Esophagus mucosa (tissue), 1 donor: ENCODE measurements around the gene KPNA6. TPM values are rescaled to one million over a fixed set of nuclear protein-coding genes. Genes with fewer than 3 reads are reported as not detected.

ENCODE experiments used
- ATAC-seq: fragments of 200-7000 bp; cut with Tn5 transposase; one replicate; pipeline ENCODE4 v1.9.1; 2020
- total RNA-seq: library from RNA; stranded (reverse); gene quantifications from one replicate; pipeline ENCODE4 v1.2.4, GENCODE V29; 2023
- donor health status: DM: yes; HTN: yes; CAD: no.

Gene KPNA6
- total RNA-seq, 1 donor from 2014 or later = 54.1 TPM

DNA sequence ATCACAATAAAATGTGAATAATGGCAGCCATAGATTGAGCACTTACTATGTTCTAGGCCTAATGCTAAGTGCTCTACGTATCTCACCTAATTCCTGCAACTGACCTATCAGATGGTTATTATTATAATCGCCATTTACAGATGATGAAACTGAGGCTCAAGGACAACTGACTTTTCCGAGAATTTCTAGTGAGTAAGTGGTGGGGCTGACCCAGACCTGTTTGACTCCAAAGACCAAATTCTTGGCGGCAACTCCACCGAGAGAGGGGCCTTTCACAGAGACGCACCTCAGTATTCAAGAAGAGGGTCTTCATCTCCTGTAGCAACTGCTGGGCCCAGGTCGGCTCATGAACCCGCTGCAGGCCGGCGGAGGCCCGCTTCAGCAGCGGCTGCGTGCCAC lies 113.7 kb downstream of the KPNA6 start:
- no peak for ATAC-seq

- ATAC-seq = peak; percentile 89
Observed at GRCh38 chr1:32221980-32222755, 114.3 kb downstream of the KPNA6 start, which contains the start of the genes EIF3I and TMEM234. Gene EIF3I, plus strand, starts transcription at chr1:32222407. Its CDS starts 35 bp downstream, at chr1:32222442. Gene TMEM234, minus strand, starts transcription at chr1:32222353. Its CDS starts 31 bp downstream, at chr1:32222322.

GRCh38 chr1:32223683-32224082 lies 115.8 kb downstream of the KPNA6 start:
- no peak for ATAC-seq

DNA sequence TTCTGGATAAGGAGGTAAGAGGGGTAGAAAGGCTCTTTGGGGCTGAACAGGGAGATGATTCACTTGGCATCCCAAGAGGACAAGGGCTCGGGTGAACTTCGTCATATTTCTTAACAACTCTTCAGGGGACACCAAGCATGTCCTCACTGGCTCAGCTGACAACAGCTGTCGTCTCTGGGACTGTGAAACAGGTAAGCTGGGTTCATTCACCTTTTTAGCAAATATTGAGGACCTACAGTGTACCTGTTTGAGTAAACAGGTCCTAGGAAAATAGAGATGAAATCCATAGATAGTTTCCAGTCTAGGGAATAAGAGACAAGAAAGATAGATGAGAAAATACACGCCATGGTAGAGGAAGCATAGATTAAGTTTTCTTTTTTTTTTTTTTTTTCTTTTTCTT lies 116.4 kb downstream of the KPNA6 start:
- ATAC-seq = no peak

Other genes starting within 250 kb of the KPNA6 start
- 100 TPM for gene PTP4A2, start 169.7 kb upstream of the KPNA6 start, total RNA-seq
- 80.6 TPM for gene KHDRBS1, start 94.2 kb upstream of the KPNA6 start, total RNA-seq
- gene TMEM39B, start 35.1 kb upstream of the KPNA6 start, total RNA-seq = 10.5 TPM
- 37.0 TPM for gene TXLNA, start 71.6 kb downstream of the KPNA6 start, total RNA-seq
- 1.1 TPM for gene CCDC28B, start 92.5 kb downstream of the KPNA6 start, total RNA-seq
- 1.3 TPM for gene IQCC, start 97.6 kb downstream of the KPNA6 start, total RNA-seq
- gene DCDC2B, start 101.0 kb downstream of the KPNA6 start, total RNA-seq = not detected
- 11.0 TPM for gene TMEM234, start 114.3 kb downstream of the KPNA6 start, total RNA-seq
- gene EIF3I, start 114.4 kb downstream of the KPNA6 start, total RNA-seq = 175 TPM
- 1.5 TPM for gene FAM167B, start 139.2 kb downstream of the KPNA6 start, total RNA-seq
- 1.00 TPM for gene LCK, start 143.2 kb downstream of the KPNA6 start, total RNA-seq
- 108 TPM for gene HDAC1, start 184.0 kb downstream of the KPNA6 start, total RNA-seq
- gene MARCKSL1, start 228.2 kb downstream of the KPNA6 start, total RNA-seq = 10.8 TPM